Transverse colon (tissue), 4 donors: ENCODE results near the gene C4orf54. TPM values are rescaled to one million over a fixed set of nuclear protein-coding genes. Genes with fewer than 3 reads are reported as not detected.

Experiments
- DNase-seq: peaks from one replicate; pipeline ENCODE4 v3.0.0-alpha.2; 2019
- H3K27ac ChIP-seq, 4 donors: fragments of 200-600 bp; sonication (generic); 2 replicates each; pipeline ENCODE4 v1.5.1; 2016 to 2018; ENCODE audit warnings: inconsistent platforms in 4 of 4
- H3K27me3 ChIP-seq: fragments of 200-600 bp; sonication (generic); 2 replicates; pipeline ENCODE4 v1.5.1; 2017; ENCODE audit warnings: inconsistent platforms
- H3K36me3 ChIP-seq, 4 donors: fragments of 200-600 bp; sonication (generic); 2 replicates each; pipeline ENCODE4 v1.5.1; 2017 to 2019; ENCODE audit warnings: inconsistent platforms in 4 of 4
- H3K4me1 ChIP-seq, 4 donors: fragments of 200-600 bp; sonication (generic); 2 replicates each; pipeline ENCODE4 v1.5.1; 2017 to 2020; ENCODE audit warnings: inconsistent platforms in 4 of 4
- H3K4me3 ChIP-seq, 4 donors: fragments of 200-600 bp; sonication (generic); 1 replicate in 1 of 4; 2 replicates in 3 of 4; pipeline versions ENCODE4 v1.5.1 to v1.6.1; 2017 to 2019; ENCODE audit warnings: inconsistent platforms in 4 of 4
- H3K9me3 ChIP-seq, 2 donors: fragments of 200-600 bp; sonication (generic); 2 replicates each; pipeline ENCODE4 v1.5.1; 2017 to 2019; ENCODE audit warnings: inconsistent platforms in 2 of 2
- EP300 ChIP-seq: sonication (generic); formaldehyde crosslinking; IDR thresholded peaks from one replicate; pipeline ENCODE4 v1.6.1; 2017; ENCODE audit warnings: antibody characterized with exemption, low read depth
- POLR2A ChIP-seq: fragments of 450-650 bp; IDR thresholded peaks from one replicate; pipeline ENCODE4 v1.6.1; 2016; ENCODE audit warnings: antibody characterized with exemption, mild to moderate bottlenecking, moderate library complexity
- POLR2AphosphoS5 ChIP-seq, 3 donors: sonication (generic); formaldehyde crosslinking; IDR thresholded peaks; one replicate each; pipeline ENCODE4 v1.6.1; 2016; ENCODE audit warnings: antibody characterized with exemption in 3 of 3
- WGBS, 2 donors: methylation state at CpG; one replicate each; pipeline ENCODE4 v1.1.5; 2018; ENCODE audit warnings: low coverage in 1 of 2; 5-methylcytosine and 5-hydroxymethylcytosine counted together
- in situ Hi-C, 4 donors: fragments of 200-750 bp; cut with MboI; loops; one replicate each; pipeline versions ENCODE4 v1.15.0 to v1.15.1; 2017; ENCODE audit warnings: low sequenced_read_pairs in 3 of 4, low pct_ligation_motif_present in 1 of 4, low pct_unique_long_range_greater_than_20kb in 1 of 4
- intact Hi-C: fragments of 100-400 bp; cut with DNase I; formaldehyde crosslinking; loops from one replicate; pipeline ENCODE4 v1.15.1; 2023; ENCODE audit warnings: low total_unique reads
- total RNA-seq, 4 donors: library from RNA; depleted of rRNA; stranded (reverse); fragments of >200 nt; gene quantifications; one replicate each; pipeline ENCODE4 v1.1.0, GENCODE V29; 2016
- TF ChIP-seq, protein P1 (sequence below), 5 experiments: fragments of 200-600 bp in 3 of 5; fragments of 450-650 bp in 2 of 5; sonication (generic) in 3 of 5; IDR thresholded peaks; 1 replicate in 2 of 5; 2 replicates in 3 of 5; pipeline ENCODE4 v1.5.1; 2016 to 2017; ENCODE audit warnings: antibody characterized with exemption in 5 of 5, inconsistent platforms in 3 of 5, mild to moderate bottlenecking in 2 of 5, moderate library complexity in 1 of 5

The C4orf54 gene
- total RNA-seq, 4 donors from 2014 or later: not detected

DNA sequence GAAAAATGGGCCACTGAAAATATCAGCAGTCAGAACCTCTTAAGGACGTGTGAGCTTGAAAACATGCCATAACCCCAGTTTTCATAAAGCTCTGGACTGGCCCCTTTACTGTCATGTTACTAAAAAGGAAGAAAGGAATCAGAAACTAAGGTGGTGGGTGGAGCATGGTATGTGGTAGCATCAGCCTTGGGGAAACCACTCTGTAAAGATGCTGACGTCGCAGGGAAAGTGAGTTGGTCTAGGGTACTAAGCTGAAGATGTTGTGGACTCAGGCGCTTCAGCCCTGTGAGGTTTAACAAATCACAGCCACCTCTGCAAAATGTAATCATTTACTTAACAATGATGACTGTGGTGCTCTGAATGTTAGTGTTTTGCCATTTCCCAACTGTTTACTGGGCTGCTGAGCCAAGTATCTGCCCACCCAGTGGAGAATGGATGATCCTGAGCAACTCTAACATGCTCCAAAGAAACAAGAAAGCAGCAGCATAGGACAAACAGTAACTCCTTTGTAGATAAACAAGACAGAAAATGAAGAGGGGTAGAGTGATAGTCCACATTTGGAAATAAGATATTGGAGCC, 33.4 kb downstream of the C4orf54 start:
- in situ Hi-C loops: no loop called here
- Histone ChIP-seq H3K4me3 (no peak overlapping the region), H3K9me3 (no peaks in the 10 kb centered on the region), H3K4me1 (peaks cover 0 to 5% (median 0%) of the 10 kb centered on the region in 4 donors), H3K27ac (peak overlapping the region; percentile 26 to 70 (median 52)), H3K27me3 (no peaks in the 10 kb centered on the region), H3K36me3 (no peaks in the 10 kb centered on the region)
- TF ChIP-seq EP300: no peak
- TF ChIP-seq POLR2A: no peak
- TF ChIP-seq POLR2AphosphoS5 (IDR thresholded peaks at IDR 0.05): peak in 2 of 3 donors; percentile 5 to 20
- intact Hi-C loops: no loop called here
- DNase-seq: no peak
- 29 to 55% methylated on average over 1 to 4 of the region's 4 CpGs for WGBS, 2 donors

DNA sequence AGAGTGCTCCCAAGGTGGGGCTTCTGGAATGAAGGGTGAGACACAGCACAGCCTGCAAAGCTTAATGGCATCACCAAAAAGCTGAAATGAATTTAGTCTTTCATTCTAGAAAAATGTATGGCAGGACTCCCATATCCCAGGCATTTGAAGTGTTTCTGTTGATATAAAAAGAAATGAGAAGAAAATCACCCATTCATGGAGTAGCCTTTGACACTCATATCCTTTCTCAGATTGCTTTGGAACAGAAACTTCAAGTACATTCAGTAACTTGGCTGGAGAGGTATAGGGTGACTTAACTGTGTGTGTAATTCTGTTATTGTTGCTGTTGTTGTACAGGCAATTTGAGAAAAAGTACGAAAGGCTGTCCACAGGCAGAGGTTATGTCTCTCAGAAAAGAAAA, 35.3 kb downstream of the C4orf54 start:
- H3K27ac ChIP-seq: no peak overlapping the region
- intact Hi-C loops: no loop called here

DNA sequence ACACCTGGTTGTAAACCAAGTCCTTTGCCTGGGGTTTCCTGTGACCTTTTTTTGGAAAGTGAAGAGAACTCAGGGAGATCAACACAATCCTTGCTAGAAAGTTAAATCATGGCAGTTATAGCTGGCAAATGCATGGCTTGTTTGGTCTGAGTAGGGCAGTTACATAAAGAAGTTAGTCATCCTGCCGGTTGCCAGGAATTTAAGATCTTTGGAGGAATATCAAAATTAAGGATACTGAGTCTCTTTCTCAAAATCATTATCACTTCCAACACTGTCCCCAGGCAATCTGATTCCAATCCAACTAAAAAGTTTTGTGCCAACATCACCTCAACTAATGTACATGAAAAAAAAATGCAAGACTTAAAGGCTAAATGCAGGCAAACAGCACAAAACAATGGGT, 40.3 kb downstream of the C4orf54 start:
- H3K27ac ChIP-seq: no peak overlapping the region
- intact Hi-C loops (no loop called here), in situ Hi-C loops (no loop called here)
- no peak for DNase-seq
- TF ChIP-seq, protein P1, sequence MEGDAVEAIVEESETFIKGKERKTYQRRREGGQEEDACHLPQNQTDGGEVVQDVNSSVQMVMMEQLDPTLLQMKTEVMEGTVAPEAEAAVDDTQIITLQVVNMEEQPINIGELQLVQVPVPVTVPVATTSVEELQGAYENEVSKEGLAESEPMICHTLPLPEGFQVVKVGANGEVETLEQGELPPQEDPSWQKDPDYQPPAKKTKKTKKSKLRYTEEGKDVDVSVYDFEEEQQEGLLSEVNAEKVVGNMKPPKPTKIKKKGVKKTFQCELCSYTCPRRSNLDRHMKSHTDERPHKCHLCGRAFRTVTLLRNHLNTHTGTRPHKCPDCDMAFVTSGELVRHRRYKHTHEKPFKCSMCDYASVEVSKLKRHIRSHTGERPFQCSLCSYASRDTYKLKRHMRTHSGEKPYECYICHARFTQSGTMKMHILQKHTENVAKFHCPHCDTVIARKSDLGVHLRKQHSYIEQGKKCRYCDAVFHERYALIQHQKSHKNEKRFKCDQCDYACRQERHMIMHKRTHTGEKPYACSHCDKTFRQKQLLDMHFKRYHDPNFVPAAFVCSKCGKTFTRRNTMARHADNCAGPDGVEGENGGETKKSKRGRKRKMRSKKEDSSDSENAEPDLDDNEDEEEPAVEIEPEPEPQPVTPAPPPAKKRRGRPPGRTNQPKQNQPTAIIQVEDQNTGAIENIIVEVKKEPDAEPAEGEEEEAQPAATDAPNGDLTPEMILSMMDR (IDR thresholded peaks at IDR 0.05): no peak
- TF ChIP-seq POLR2A: no peak
- no peak for TF ChIP-seq EP300
- TF ChIP-seq POLR2AphosphoS5 (IDR thresholded peaks at IDR 0.05): no peak
- no peaks in the 10 kb centered on the region for H3K27me3 ChIP-seq
- no peaks in the 10 kb centered on the region for H3K36me3 ChIP-seq
- H3K9me3 ChIP-seq: no peaks in the 10 kb centered on the region
- H3K4me3 ChIP-seq: no peak overlapping the region
- whole genome bisulfite sequencing, 2 donors: 77 to 86% methylated on average over 1 of the region's 1 CpG
- H3K4me1 ChIP-seq: peaks cover 0 to 3% (median 0%) of the 10 kb centered on the region in 4 donors

More for the DNA sequence above, 35.3 kb downstream of the C4orf54 start:
- no peak overlapping the region for H3K4me3 ChIP-seq
- H3K4me1 ChIP-seq: peaks cover 0 to 5% (median 0%) of the 10 kb centered on the region in 4 donors
- in situ Hi-C loops: no loop called here
- no peaks in the 10 kb centered on the region for H3K36me3 ChIP-seq
- TF ChIP-seq POLR2A: no peak
- TF ChIP-seq, protein P1 (IDR thresholded peaks at IDR 0.05): no peak
- no peak for TF ChIP-seq POLR2AphosphoS5 (IDR thresholded peaks at IDR 0.05)
- no peak for TF ChIP-seq EP300
- DNase-seq: no peak
- no peaks in the 10 kb centered on the region for H3K27me3 ChIP-seq
- WGBS, 2 donors: 75 to 89% methylated on average over 1 of the region's 1 CpG
- H3K9me3 ChIP-seq: no peaks in the 10 kb centered on the region

DNA sequence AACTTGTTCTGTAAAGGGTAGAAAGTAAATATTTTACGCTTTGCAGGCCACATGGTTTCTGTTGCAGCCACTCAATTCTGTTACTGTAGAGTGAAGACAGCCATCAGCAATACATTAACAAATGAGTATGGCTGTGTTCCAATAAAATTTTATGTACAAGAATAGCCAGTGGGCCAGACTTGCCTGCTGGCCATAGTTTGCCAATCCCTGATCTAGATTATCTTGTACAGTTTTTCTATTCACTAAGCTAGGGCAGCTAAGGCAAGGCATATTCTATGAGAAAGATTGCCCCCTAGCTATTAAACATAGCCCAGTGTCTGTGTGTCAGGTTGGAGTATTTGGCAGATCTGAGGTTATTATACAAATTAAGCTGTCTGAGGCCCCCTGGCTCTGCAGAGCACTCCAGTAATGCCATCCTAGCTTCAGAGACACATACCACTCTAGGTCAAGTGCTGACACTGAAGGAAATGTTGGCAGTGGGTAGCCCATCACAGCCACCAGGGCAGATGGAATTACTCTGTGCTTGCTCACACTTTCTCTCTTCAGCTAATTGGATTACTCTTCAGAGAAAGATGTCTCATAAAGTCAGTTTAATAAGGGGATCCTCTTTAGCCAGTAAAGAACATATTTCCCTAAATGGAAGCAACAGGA, 42.3 kb downstream of the C4orf54 start:
- no peaks in the 10 kb centered on the region for H3K36me3 ChIP-seq
- H3K4me1 ChIP-seq: peaks cover 0 to 3% (median 0%) of the 10 kb centered on the region in 4 donors
- WGBS, 2 donors: 80 to 93% methylated on average over 1 of the region's 1 CpG
- DNase-seq: no peak
- in situ Hi-C loops (no loop called here), intact Hi-C loops (no loop called here)
- H3K4me3 ChIP-seq: no peak overlapping the region
- TF ChIP-seq POLR2A (no peak), POLR2AphosphoS5 (IDR thresholded peaks at IDR 0.05) (no peak), EP300 (no peak)
- TF ChIP-seq, protein P1 (IDR thresholded peaks at IDR 0.05): no peak
- H3K27ac ChIP-seq: no peak overlapping the region
- H3K9me3 ChIP-seq: no peaks in the 10 kb centered on the region
- H3K27me3 ChIP-seq: no peaks in the 10 kb centered on the region
